ENCODE data around the gene CST1.
"Not testable (repeated sequence)": the region's sequence is repeated elsewhere in the genome, so short reads cannot be mapped to it uniquely, and the experiment has no call there.

GRCh38 chr20:23755131-23755611 lies 4.4 kb upstream of the CST1 start:
- TF ChIP-seq CTCF (conservative IDR thresholded peaks at IDR 0.05); ZFX (IDR thresholded peaks at IDR 0.05): not testable (repeated sequence)

All from C4-2B (cell line).